Sigmoid colon (tissue), 4 donors: Measurements from ENCODE around the gene KDM6B.
A peak's percentile ranks its signal among the peaks of the same experiment; 100 is the strongest.

Experiments used
- CTCF ChIP-seq, 4 experiments: fragments of 450-650 bp in 3 of 4; fragments of 200-600 bp in 1 of 4; IDR thresholded peaks; one replicate each; pipeline ENCODE4 v1.5.1; 2016 to 2019; ENCODE audit warnings: antibody characterized with exemption in 4 of 4, mild to moderate bottlenecking in 3 of 4, moderate library complexity in 2 of 4
- EP300 ChIP-seq, 4 donors: sonication (generic); formaldehyde crosslinking; IDR thresholded peaks; one replicate each; pipeline ENCODE4 v1.6.1; 2017; ENCODE audit warnings: antibody characterized with exemption in 4 of 4

- TF ChIP-seq CTCF (IDR thresholded peaks at IDR 0.05): no peak
- TF ChIP-seq EP300 (IDR thresholded peaks at IDR 0.05): peak in 2 of 4 donors; percentile 32 to 62
Observed at GRCh38 chr17:7857713-7858521, 23.9 kb downstream of the KDM6B start, which contains the start of gene CYB5D1.
